Right kidney (tissue), 1 donor: ENCODE measurements around the gene HINT3.
"Not testable (repeated sequence)": the region's sequence is repeated elsewhere in the genome, so short reads cannot be mapped to it uniquely, and the experiment has no call there.

ENCODE experiments used
- DNase-seq: peaks from one replicate; pipeline ENCODE4 v3.0.0-alpha.2; 2016

HINT3 gene

GRCh38 chr6:125935520-125935919 is 21.1 kb upstream of the HINT3 start:
- DNase-seq: not testable (repeated sequence)

- no peak for DNase-seq
Measured at GRCh38 chr6:125939026-125939425, 17.5 kb upstream of the HINT3 start.

GRCh38 chr6:125939791-125940190 is 16.8 kb upstream of the HINT3 start:
- DNase-seq: no peak

GRCh38 chr6:125940247-125941041 is 16.1 kb upstream of the HINT3 start:
- no peak for DNase-seq

GRCh38 chr6:125942672-125943527 is 13.7 kb upstream of the HINT3 start:
- no peak for DNase-seq

- no peak for DNase-seq
Measured at GRCh38 chr6:125943528-125944433, 12.8 kb upstream of the HINT3 start.

- no peak for DNase-seq
Measured at GRCh38 chr6:125944434-125944816, 12.1 kb upstream of the HINT3 start.

GRCh38 chr6:125944896-125945295 is 11.7 kb upstream of the HINT3 start:
- DNase-seq: no peak

- no peak for DNase-seq
Measured at GRCh38 chr6:125945378-125946141, 11.0 kb upstream of the HINT3 start.

GRCh38 chr6:125947615-125948014 is 9.0 kb upstream of the HINT3 start:
- DNase-seq: no peak

- no peak for DNase-seq
Measured at GRCh38 chr6:125948455-125948854, 8.1 kb upstream of the HINT3 start.

GRCh38 chr6:125949069-125949468 is 7.5 kb upstream of the HINT3 start:
- no peak for DNase-seq

- DNase-seq: no peak
Measured at GRCh38 chr6:125950293-125950692, 6.3 kb upstream of the HINT3 start.

GRCh38 chr6:125950716-125951115 is 5.9 kb upstream of the HINT3 start:
- DNase-seq: not testable (repeated sequence)

- no peak for DNase-seq
Measured at GRCh38 chr6:125951323-125951722, 5.2 kb upstream of the HINT3 start.

GRCh38 chr6:125952764-125953501 is 3.6 kb upstream of the HINT3 start:
- DNase-seq: no peak

- no peak for DNase-seq
Measured at GRCh38 chr6:125953502-125953875, 3.1 kb upstream of the HINT3 start.

- no peak for DNase-seq
Measured at GRCh38 chr6:125954735-125955339, 1.7 kb upstream of the HINT3 start.

- DNase-seq: no peak
Measured at GRCh38 chr6:125955973-125956372, 597 bp upstream of the HINT3 start.

- DNase-seq: no peak
Measured at GRCh38 chr6:125957391-125957693, 772 bp downstream of the HINT3 start.

GRCh38 chr6:125957845-125958244 is 1.3 kb downstream of the HINT3 start:
- peak; percentile 23 for DNase-seq
